Fibroblast of lung (primary cell): ENCODE data around the gene ISYNA1. TPM values are rescaled to one million over a fixed set of nuclear protein-coding genes. Genes with fewer than 3 reads are reported as not detected.
A peak's percentile ranks its signal among the peaks of the same experiment; 100 is the strongest.

ENCODE experiments used
- DNase-seq, 2 donors: peaks; one replicate each; pipeline versions ENCODE4 v3.0.0 to v3.0.0-alpha.2; 2010; ENCODE audit warnings: low read depth in 2 of 2
- H2AFZ ChIP-seq: 2 replicates; pipeline ENCODE4 v1.5.1; 2012; ENCODE audit warnings: low read length, control low read depth, inconsistent platforms
- H3K27ac ChIP-seq: 2 replicates; pipeline ENCODE4 v1.5.1; 2011; ENCODE audit warnings: low read length, control low read depth; ENCODE audit not compliant: insufficient read depth
- H3K27me3 ChIP-seq: 2 replicates; pipeline ENCODE4 v1.5.1; 2011; ENCODE audit warnings: mild to moderate bottlenecking, low read length; ENCODE audit not compliant: control insufficient read depth, insufficient read depth
- H3K36me3 ChIP-seq: 2 replicates; pipeline ENCODE4 v1.5.1; 2011; ENCODE audit warnings: low read length; ENCODE audit not compliant: control insufficient read depth, insufficient read depth
- H3K4me1 ChIP-seq: 2 replicates; pipeline ENCODE4 v1.5.1; 2011; ENCODE audit warnings: low read length; ENCODE audit not compliant: control insufficient read depth, insufficient read depth; ENCODE audit errors: extremely low read depth
- H3K4me2 ChIP-seq: 2 replicates; pipeline ENCODE4 v1.5.1; 2011; ENCODE audit warnings: low read length, control low read depth; ENCODE audit not compliant: insufficient read depth; ENCODE audit errors: extremely low read depth
- H3K4me3 ChIP-seq, 4 experiments: fragments of 200-600 bp in 1 of 4; sonication (generic) in 1 of 4; replicated peaks in 1 of 4; 2 replicates each; pipeline ENCODE4 v1.5.1; 2011 to 2016; ENCODE audit warnings: low read length in 4 of 4, low read depth in 3 of 4, mild to moderate bottlenecking in 3 of 4, control low read depth in 2 of 4, inconsistent platforms in 1 of 4, mixed read lengths in 1 of 4; ENCODE audit not compliant: insufficient read depth in 1 of 4; ENCODE audit errors: control extremely low read depth in 1 of 4
- H3K79me2 ChIP-seq: 2 replicates; pipeline ENCODE4 v1.5.1; 2012; ENCODE audit warnings: mild to moderate bottlenecking, low read length, inconsistent platforms; ENCODE audit not compliant: control insufficient read depth, insufficient read depth
- H3K9ac ChIP-seq: 2 replicates; pipeline ENCODE4 v1.5.1; 2011; ENCODE audit warnings: mild to moderate bottlenecking, low read length, control low read depth; ENCODE audit not compliant: insufficient read depth
- H3K9me3 ChIP-seq: 2 replicates; pipeline ENCODE4 v1.5.1; 2012; ENCODE audit warnings: low read depth, low read length; ENCODE audit not compliant: control insufficient read depth, insufficient read depth
- H4K20me1 ChIP-seq: 2 replicates; pipeline ENCODE4 v1.5.1; 2011; ENCODE audit warnings: low read length; ENCODE audit not compliant: control insufficient read depth, insufficient read depth; ENCODE audit errors: extremely low read depth
- EZH2 ChIP-seq: IDR thresholded peaks from 2 replicates; pipeline ENCODE4 v1.5.1; 2012; ENCODE audit warnings: low read length, control low read depth, mild to moderate bottlenecking; ENCODE audit errors: missing control alignments
- polyA plus RNA-seq, 2 donors: library from polyadenylated mRNA; depleted of rRNA in 1 of 2; stranded (reverse) in 1 of 2; unstranded in 1 of 2; fragments of >200 nt; gene quantifications; 2 replicates each; pipeline ENCODE4 v1.2.1, GENCODE V29; 2011 to 2012; ENCODE audit warnings: missing spikeins in 1 of 2
- total RNA-seq: library from RNA; depleted of rRNA; stranded (reverse); fragments of >200 nt; gene quantifications from 2 replicates; pipeline ENCODE4 v1.2.1, GENCODE V29; 2014
- TF ChIP-seq, protein P1 (sequence below), 2 donors: IDR thresholded peaks in 1 of 2; conservative IDR thresholded peaks in 1 of 2; 1 replicate in 1 of 2; 2 replicates in 1 of 2; pipeline ENCODE4 v1.5.1; 2011 to 2012; ENCODE audit warnings: low read length in 2 of 2, control low read depth in 1 of 2, inconsistent platforms in 1 of 2, low read depth in 1 of 2, mild to moderate bottlenecking in 1 of 2

ISYNA1 gene
- total and polyA plus RNA-seq, 2 donors (not counting 1 experiment from before 2014, with no cell fraction given): 10.3 to 25.6 TPM

DNA sequence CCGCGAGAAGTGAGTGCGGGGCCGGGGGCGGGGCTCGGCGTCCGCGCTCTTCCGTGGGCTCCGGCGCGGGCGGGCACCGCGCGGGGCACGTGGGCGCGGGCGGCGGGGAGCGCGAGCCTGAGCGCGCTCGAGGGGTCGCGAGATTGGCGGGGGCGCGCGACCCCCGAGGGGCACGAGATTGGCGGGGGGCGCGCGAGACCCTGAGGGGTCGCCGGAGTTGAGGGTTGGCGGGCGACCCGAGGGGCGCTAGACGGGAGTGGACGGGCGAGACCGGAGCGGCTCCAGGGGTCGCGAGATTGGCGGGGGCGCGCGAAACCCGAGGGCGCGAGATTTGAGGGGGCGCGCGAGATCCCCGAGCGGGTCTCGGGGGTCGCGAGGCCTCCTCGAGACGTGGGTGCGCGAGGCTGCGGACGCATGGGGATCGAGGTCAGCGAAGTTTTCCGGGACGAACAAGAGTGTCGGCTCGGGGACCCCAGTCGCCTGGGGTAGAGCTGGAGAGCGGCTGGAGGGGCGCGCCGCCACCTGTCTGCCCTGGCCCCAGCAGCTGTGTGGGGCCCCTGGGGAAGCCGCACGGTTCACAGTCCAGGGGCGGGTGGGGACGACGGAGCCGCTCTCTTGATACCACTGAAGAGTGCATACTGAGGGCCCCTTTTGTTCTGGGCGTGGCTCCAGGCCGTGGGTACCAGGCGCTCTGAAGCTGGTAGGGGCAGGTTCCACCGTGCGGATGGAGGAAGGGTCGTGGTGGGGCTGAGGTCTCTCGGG, 18.1 kb downstream of the ISYNA1 start:
- Histone ChIP-seq H3K4me1 (peaks cover 39% of the 10 kb centered on the region), H3K4me2 (peak overlapping the region; percentile 82), H3K79me2 (peaks cover 49% of the 10 kb centered on the region), H2AFZ (no peak overlapping the region), H3K27ac (peak overlapping the region; percentile 65), H3K36me3 (peaks cover 2% of the 10 kb centered on the region), H3K27me3 (no peaks in the 10 kb centered on the region), H3K9ac (peak overlapping the region; percentile 80), H3K4me3 (peak overlapping the region; percentile 48 to 77 (median 68)), H3K9me3 (no peaks in the 10 kb centered on the region), H4K20me1 (no peaks in the 10 kb centered on the region)
- no peak for TF ChIP-seq EZH2
- TF ChIP-seq, protein P1, sequence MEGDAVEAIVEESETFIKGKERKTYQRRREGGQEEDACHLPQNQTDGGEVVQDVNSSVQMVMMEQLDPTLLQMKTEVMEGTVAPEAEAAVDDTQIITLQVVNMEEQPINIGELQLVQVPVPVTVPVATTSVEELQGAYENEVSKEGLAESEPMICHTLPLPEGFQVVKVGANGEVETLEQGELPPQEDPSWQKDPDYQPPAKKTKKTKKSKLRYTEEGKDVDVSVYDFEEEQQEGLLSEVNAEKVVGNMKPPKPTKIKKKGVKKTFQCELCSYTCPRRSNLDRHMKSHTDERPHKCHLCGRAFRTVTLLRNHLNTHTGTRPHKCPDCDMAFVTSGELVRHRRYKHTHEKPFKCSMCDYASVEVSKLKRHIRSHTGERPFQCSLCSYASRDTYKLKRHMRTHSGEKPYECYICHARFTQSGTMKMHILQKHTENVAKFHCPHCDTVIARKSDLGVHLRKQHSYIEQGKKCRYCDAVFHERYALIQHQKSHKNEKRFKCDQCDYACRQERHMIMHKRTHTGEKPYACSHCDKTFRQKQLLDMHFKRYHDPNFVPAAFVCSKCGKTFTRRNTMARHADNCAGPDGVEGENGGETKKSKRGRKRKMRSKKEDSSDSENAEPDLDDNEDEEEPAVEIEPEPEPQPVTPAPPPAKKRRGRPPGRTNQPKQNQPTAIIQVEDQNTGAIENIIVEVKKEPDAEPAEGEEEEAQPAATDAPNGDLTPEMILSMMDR (conservative IDR thresholded peaks at IDR 0.05 in 1 of 2, IDR thresholded peaks at IDR 0.05 in 1 of 2; ENCODE audit: low read depth in 1 of 2, low read length in 2 of 2): no peak
- DNase-seq: no peak

DNA sequence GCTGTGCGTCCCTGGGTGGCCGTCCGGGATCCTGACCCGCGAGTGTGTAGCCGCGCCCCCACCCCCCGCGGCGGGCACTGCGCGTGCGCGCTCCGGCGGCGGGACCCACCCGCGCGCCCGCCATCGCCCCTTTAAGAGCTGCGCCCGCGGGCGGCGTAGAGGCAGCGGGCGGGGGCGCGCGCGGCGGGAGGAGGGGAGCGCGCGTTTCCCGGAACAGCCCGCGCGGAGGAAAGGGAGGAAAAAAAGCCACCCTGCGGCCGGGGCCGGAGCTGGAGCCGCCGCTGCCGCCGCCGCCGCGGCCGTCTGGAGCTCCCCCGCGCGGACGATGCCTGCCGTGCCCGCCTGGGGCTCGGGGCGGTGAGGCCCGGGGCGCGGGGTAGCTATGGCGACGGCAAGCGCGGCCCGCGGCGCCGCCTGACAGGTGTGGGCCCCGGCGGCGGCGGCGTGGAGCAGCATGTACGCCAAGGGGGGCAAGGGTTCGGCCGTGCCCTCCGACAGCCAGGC, 18.7 kb downstream of the ISYNA1 start, which contains the start of gene SSBP4:
TSS of gene SSBP4 (plus strand) at position 204 of the 504 bp plus-strand sequence. CDS start at position 455, 251 bp downstream.
- Histone ChIP-seq H3K27ac (peak within 1 kb of the TSS; percentile 99), H3K4me1 (peaks cover 41% of the 10 kb centered on the region), H3K4me2 (peak within 1 kb of the TSS; percentile 82)

More for the DNA sequence above, 18.7 kb downstream of the ISYNA1 start, which contains the start of gene SSBP4:
- TF ChIP-seq EZH2: no peak
- TF ChIP-seq, protein P1 (conservative IDR thresholded peaks at IDR 0.05 in 1 of 2, IDR thresholded peaks at IDR 0.05 in 1 of 2; ENCODE audit: low read depth in 1 of 2, low read length in 2 of 2): no peak
- no peaks in the 10 kb centered on the region for H4K20me1 ChIP-seq
- H3K27me3 ChIP-seq: no peaks in the 10 kb centered on the region
- peak within 1 kb of the TSS; percentile 80 for H3K9ac ChIP-seq
- peak within 1 kb of the TSS; percentile 48 to 77 (median 68) for H3K4me3 ChIP-seq
- H3K9me3 ChIP-seq: no peaks in the 10 kb centered on the region
- DNase-seq: peak; percentile 75 to 78
- H3K79me2 ChIP-seq: peaks cover 45% of the 10 kb centered on the region
- peaks cover 2% of the 10 kb centered on the region for H3K36me3 ChIP-seq
- peak within 1 kb of the TSS; percentile 6 for H2AFZ ChIP-seq
